ENCODE measurements around the gene IFNAR1. TPM values are rescaled to one million over a fixed set of nuclear protein-coding genes. Genes with fewer than 3 reads are reported as not detected.

IFNAR1 gene
- total and polyA plus RNA-seq, 2 experiments from 2014 or later = 26.9 to 33.4 TPM

DNA sequence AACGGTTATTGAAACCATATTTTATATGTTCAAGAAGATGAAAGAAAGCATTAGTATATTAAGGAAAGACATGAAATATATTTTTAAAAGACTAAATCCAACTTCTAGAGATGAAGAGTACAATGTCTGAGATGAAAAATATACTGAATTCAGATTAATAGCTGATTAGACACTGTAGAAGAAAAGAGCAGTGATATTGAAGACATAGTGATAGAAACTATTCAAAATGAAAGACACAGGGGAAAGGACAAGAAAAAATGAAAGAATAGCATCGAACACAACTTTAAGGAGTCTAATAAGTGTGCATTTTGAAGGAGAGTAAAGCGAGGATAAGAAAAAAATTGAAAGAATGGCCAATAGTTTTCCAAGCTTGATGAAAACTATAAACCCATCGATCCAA lies 11.2 kb upstream of the IFNAR1 start:
- TF ChIP-seq EZH2 (IDR thresholded peaks at IDR 0.05; ENCODE audit: borderline replicate concordance) = no peak
- TF ChIP-seq EZH2phosphoT487 (IDR thresholded peaks at IDR 0.05; ENCODE audit: low read depth, severe bottlenecking, unreplicated experiment) = no peak
- TF ChIP-seq, protein P1, sequence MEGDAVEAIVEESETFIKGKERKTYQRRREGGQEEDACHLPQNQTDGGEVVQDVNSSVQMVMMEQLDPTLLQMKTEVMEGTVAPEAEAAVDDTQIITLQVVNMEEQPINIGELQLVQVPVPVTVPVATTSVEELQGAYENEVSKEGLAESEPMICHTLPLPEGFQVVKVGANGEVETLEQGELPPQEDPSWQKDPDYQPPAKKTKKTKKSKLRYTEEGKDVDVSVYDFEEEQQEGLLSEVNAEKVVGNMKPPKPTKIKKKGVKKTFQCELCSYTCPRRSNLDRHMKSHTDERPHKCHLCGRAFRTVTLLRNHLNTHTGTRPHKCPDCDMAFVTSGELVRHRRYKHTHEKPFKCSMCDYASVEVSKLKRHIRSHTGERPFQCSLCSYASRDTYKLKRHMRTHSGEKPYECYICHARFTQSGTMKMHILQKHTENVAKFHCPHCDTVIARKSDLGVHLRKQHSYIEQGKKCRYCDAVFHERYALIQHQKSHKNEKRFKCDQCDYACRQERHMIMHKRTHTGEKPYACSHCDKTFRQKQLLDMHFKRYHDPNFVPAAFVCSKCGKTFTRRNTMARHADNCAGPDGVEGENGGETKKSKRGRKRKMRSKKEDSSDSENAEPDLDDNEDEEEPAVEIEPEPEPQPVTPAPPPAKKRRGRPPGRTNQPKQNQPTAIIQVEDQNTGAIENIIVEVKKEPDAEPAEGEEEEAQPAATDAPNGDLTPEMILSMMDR (IDR thresholded peaks at IDR 0.05; ENCODE audit: poor library complexity) = no peak
- H2AFZ ChIP-seq = no peak overlapping the region
- no peaks in the 10 kb centered on the region for H3K79me2 ChIP-seq
- no peak overlapping the region for H3K27ac ChIP-seq
- H3K9me2 ChIP-seq (replicated peaks; ENCODE audit: insufficient read depth) = no peaks in the 10 kb centered on the region
- WGBS (ENCODE audit: low lambda C conversion rate, missing lambda C conversion rate) = 83% methylated on average over 4 of the region's 4 CpGs
- H3K4me1 ChIP-seq (ENCODE audit: insufficient read depth) = no peaks in the 10 kb centered on the region
- no peak overlapping the region for H3K4me2 ChIP-seq
- H3K4me3 ChIP-seq = no peak overlapping the region
- no peaks in the 10 kb centered on the region for H3K36me3 ChIP-seq (replicated peaks; ENCODE audit: insufficient read depth, low read depth)
- H3K9me3 ChIP-seq (ENCODE audit: low read depth) = no peaks in the 10 kb centered on the region
- H3K27me3 ChIP-seq = no peaks in the 10 kb centered on the region
- no peak for DNase-seq (ENCODE audit: low spot score)
- H4K20me1 ChIP-seq (ENCODE audit: insufficient read depth, poor library complexity, severe bottlenecking) = no peaks in the 10 kb centered on the region

DNA sequence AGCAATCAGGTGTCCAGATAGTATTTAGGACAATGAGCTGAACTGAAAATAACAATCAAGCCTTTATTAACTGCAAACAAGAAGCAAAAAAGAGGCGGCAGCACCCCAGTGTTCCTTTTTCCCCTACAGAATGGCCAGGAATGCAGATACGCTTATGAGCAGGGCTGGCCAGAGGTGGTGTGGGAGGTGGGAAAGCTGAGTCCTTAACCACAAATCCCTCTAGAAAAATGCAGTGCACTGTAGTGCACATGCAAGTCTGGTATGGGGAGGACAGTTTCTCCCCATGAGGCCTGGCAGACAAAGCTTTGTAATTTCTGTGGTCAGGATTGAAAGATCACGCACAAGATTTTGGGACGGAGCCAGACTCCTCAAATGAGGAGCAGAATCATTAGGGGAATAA lies 10.7 kb upstream of the IFNAR1 start:
- no peak for DNase-seq (ENCODE audit: low spot score)
- H2AFZ ChIP-seq = no peak overlapping the region
- H3K4me1 ChIP-seq (ENCODE audit: insufficient read depth) = no peaks in the 10 kb centered on the region
- H3K27me3 ChIP-seq = no peaks in the 10 kb centered on the region
- H3K36me3 ChIP-seq (replicated peaks; ENCODE audit: insufficient read depth, low read depth) = no peaks in the 10 kb centered on the region
- H3K9me3 ChIP-seq (ENCODE audit: low read depth) = no peaks in the 10 kb centered on the region
- 68% methylated on average over 4 of the region's 4 CpGs for WGBS (ENCODE audit: low lambda C conversion rate, missing lambda C conversion rate)
- H3K4me2 ChIP-seq = no peak overlapping the region
- H4K20me1 ChIP-seq (ENCODE audit: insufficient read depth, poor library complexity, severe bottlenecking) = no peaks in the 10 kb centered on the region
- no peak overlapping the region for H3K27ac ChIP-seq
- TF ChIP-seq, protein P1 (IDR thresholded peaks at IDR 0.05; ENCODE audit: poor library complexity) = no peak
- no peak for TF ChIP-seq EZH2phosphoT487 (IDR thresholded peaks at IDR 0.05; ENCODE audit: low read depth, severe bottlenecking, unreplicated experiment)
- no peak for TF ChIP-seq EZH2 (IDR thresholded peaks at IDR 0.05; ENCODE audit: borderline replicate concordance)
- H3K4me3 ChIP-seq = no peak overlapping the region
- H3K79me2 ChIP-seq = no peaks in the 10 kb centered on the region
- H3K9me2 ChIP-seq (replicated peaks; ENCODE audit: insufficient read depth) = no peaks in the 10 kb centered on the region

DNA sequence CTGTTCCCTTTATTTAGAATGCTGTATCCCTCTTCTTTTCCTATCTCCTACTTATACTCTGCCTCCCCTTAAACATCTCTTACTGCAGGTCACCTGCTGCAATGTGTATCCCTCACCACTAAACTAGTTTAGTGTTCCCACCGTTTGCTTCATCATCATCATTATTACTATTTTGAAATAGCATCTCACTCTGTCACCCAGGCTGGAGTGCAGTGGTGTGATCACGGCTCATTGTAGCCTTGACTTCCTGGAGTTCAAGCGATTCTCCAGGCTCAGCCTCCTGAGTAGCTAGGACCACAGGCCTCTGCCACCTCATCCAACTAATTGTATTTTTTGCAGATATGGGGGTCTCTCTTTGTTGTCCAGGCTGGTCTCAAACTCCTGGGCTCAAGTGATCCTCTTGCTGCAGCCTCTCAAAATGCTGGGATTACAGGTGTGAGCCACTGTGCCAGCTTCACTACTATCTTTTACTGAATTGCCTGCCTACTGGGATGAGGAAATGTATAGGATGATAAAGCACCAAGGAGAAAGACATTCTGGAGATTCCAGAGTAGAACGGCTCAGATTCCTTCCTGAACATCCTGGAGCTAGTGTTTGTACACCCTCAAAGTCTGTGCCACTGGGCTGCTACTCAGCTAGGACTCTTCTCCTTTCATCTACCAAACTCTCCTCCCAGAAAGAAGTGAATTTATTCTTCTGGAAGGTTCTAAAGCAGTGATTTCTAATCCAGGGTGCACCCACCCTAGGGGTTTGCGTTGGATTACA lies 8.6 kb upstream of the IFNAR1 start:
- Histone ChIP-seq H3K4me3 (no peak overlapping the region), H3K27me3 (no peaks in the 10 kb centered on the region), H3K4me2 (no peak overlapping the region), H3K4me1 (ENCODE audit: insufficient read depth) (no peaks in the 10 kb centered on the region), H2AFZ (no peak overlapping the region), H3K9me2 (replicated peaks; ENCODE audit: insufficient read depth) (no peaks in the 10 kb centered on the region), H3K79me2 (no peaks in the 10 kb centered on the region), H3K36me3 (replicated peaks; ENCODE audit: insufficient read depth, low read depth) (no peaks in the 10 kb centered on the region), H3K9me3 (ENCODE audit: low read depth) (no peaks in the 10 kb centered on the region), H3K27ac (no peak overlapping the region), H4K20me1 (ENCODE audit: insufficient read depth, poor library complexity, severe bottlenecking) (no peaks in the 10 kb centered on the region)
- DNase-seq (ENCODE audit: low spot score) = no peak
- no peak for TF ChIP-seq EZH2 (IDR thresholded peaks at IDR 0.05; ENCODE audit: borderline replicate concordance)
- TF ChIP-seq, protein P1 (IDR thresholded peaks at IDR 0.05; ENCODE audit: poor library complexity) = no peak
- TF ChIP-seq EZH2phosphoT487 (IDR thresholded peaks at IDR 0.05; ENCODE audit: low read depth, severe bottlenecking, unreplicated experiment) = no peak
- 71% methylated on average over 5 of the region's 5 CpGs for WGBS (ENCODE audit: low lambda C conversion rate, missing lambda C conversion rate)

Data from hepatocyte (in vitro differentiated cells).